Dedifferentiated amniotic fluid mesenchymal stem cell (primary cell): ENCODE measurements around the gene ZNF746.
"Not testable (repeated sequence)": the region's sequence is repeated elsewhere in the genome, so short reads cannot be mapped to it uniquely, and the experiment has no call there.

Experiments
- DNase-seq: peaks from one replicate; pipeline ENCODE4 v3.0.0-alpha.2; 2016; ENCODE audit errors: extremely low spot score

Gene ZNF746

DNA sequence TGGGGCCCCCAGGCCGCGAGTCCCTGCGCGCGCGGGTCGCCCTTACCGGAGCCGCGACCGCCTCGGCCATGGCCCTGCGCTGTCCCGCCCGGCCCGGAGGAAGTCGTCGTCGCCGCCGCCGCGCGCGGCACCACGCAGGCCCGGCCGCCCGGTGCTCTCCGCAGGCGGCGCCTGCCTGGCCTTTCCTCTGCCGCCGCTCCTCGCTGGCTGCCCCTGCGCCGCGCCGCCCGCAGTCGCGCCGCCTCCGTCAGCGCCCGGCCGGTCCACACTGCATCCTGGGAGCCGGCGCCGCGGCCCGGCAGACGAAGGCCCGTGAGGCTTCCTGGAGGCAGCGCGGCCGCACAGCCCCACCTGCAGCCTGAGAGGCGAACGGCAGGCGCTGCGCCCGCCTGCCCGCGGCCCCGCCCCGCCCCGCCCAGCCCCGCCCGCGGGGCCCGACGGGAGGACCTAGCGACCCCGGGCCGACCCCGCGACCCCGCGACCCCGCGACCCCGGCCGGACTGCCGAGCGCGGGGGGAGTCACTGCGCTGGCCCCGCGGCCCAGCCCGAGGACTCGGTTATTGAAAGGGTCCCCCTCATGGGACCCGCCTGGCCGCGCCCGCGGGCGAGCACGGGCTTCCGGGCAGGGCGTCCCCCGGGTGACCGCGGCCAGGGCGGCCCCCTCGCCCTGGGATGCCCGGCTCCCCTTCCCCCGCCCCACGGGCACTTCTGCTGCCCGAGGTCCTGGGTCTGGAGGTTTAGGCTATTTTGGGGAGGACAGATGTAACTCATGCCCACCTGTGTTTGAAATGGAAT, at the start of gene ZNF746:
Gene ZNF746 (minus strand): TSS at position 343 of the 795 bp plus-strand sequence. CDS start 273 bp downstream, at position 70.
- peak; percentile 71 for DNase-seq

GRCh38 chr7:149547126-149547525, 49.5 kb upstream of the ZNF746 start:
- DNase-seq = no peak

DNA sequence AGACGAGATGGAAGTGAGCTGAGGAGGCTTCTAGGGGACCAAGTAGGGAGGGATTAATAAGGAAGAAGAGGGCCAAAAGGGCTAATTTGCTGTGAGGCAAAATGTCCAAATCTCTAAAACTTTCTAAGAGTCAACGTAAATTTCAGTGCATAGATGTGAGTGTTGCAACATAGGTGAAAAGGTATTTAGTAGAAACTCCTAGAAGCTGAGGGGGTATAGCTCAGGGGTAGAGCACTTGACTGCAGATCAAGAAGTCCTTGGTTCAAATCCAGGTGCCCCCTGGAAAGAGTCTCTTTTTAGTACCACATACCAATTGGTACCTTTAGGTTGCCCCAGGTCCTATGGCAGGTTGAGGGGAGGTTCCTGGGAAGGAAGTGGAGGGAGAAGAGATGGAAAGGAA, 48.7 kb upstream of the ZNF746 start:
- no peak for DNase-seq

DNA sequence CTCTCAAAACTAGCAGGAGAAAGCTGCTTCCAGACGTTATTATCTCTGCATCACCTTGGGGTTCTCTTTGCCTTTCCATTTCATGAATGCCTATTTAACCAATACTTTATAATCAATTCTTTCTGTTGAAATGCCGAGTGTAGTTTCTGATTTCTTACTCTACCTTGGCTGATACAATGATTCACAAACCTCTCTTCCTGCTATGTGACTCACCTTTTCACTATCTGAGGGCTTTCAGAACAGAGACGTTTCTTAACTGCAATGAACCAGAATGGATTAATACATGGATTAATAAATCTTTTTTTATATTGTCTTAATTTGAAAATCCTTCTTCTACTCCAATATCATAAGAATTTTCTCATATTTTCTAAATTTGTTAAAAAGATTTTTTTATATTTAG, 46.4 kb upstream of the ZNF746 start:
- DNase-seq = no peak

- no peak for DNase-seq
These were observed 35.0 kb upstream of the ZNF746 start for GRCh38 chr7:149532654-149533053.

- no peak for DNase-seq
These were observed 31.6 kb upstream of the ZNF746 start for GRCh38 chr7:149529136-149529718.

DNA sequence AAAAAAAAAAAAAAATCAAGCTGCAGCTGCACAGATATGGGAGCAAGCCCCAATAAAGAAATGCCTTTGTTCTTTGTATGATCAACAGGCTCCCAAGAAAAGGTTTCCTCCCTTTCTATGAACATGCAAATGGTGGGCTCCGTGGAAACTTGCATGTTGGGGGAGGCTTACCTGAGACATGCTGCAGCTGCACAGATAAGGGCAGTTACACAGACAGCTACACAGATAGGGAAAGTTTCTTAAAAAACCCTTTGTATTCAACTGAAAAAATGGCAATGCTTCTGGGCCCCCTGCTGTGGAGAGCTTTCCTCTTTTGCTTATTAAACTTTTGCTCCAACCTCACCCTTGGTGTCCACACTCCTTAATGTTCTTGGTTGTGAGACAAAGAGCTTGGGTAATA, 29.8 kb upstream of the ZNF746 start:
- no peak for DNase-seq

DNA sequence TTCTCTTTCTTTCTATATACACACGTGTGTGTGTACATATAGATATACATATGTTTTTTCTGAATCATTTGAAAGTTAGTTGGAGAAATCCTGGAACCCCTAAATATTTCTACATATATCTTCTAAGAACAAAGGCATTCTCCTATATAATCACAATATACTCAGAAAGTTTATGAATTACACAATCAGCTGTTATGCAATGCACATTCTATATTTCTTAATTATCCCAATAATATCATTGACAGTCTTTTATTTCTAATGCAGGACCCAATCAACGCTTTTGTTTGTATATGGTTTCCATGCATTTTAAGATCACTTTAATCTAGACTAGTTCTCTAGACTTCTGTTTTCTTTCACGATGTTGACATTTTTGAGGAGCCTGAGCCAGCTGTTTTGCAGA, 27.7 kb upstream of the ZNF746 start:
- DNase-seq = no peak

DNA sequence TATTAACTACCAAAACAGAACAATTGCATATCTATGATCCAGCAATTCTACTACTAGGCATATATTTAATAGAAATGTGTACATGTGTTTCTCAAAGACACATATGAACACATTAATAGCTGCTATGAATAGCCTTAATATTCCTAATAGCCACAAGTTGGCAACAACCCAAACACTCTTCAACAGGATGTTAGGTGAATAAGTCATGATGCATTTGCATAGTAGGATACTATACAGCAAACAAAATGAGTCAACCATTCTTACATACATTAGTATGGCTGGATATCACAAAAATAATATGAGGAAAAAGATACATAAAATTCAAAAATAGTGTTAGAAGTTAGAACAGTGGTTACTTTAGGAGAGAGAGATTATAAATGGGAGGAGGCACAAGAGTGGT, 26.8 kb upstream of the ZNF746 start:
- DNase-seq = no peak

- DNase-seq = no peak
These were observed 12.6 kb upstream of the ZNF746 start for GRCh38 chr7:149510248-149510647.

- no peak for DNase-seq
These were observed 12.2 kb upstream of the ZNF746 start for GRCh38 chr7:149509774-149510173.

GRCh38 chr7:149505551-149505950, 7.9 kb upstream of the ZNF746 start:
- DNase-seq = no peak

GRCh38 chr7:149501651-149502050, 4.0 kb upstream of the ZNF746 start:
- DNase-seq = no peak

DNA sequence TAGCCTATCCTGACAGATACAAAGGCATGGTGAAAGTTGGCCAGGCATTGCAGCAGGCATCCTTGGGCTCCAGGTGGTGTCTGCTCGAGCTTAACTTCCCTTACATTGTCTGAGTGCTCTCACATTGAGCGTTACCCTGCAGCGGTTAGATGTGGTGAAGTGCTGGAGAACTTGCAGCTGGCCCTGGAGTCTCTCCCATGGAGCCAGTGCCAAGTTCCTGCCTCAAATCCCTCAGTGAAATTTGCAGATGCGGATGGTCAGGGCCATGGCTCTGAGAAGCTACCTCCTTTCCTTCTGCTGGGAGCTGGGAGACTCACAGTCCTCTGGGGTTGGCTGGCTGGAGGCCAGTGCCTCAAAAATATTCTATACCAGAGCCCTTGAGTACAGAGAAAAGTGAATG, 3.3 kb upstream of the ZNF746 start:
- DNase-seq = no peak

DNA sequence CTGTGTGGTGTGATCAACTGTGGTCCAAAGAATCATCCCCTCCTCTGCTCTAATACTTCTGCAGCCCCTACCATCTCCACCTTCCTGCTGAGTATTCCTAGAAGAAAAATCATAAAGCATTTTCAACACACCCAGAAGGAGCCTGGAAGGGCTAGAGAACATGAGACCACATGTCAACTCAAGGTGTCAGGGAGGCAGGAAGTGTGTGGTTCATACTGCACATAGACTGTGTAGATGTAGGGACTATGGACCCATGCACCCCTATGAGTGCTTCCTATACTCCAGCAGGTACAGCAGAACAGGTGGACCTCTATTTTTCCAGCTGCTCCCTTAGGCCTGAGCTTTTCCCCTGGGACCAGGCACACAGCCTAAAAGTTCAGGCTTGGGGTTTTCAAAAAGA, 2.6 kb upstream of the ZNF746 start:
- DNase-seq = no peak

DNA sequence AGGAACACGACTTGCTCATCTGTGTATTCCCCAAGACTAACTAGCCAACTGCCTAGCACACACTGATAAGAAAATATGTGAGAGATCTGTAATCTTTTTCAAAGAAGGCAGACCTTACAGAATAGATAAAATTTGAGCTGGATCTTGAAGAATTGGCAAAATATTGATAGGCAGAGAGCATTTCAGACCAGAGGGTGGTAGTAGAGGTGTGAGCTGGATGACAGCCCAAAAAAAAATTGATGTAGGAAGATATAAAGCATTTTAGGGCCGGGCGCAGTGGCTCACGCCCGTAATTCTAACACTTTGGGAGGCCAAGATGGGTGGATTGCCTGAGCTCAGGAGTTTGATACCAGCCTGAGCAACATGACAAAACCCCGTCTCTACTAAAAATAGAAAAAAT, 1.2 kb upstream of the ZNF746 start:
- DNase-seq = no peak

GRCh38 chr7:149496642-149497391, 792 bp downstream of the ZNF746 start:
- DNase-seq = no peak

DNA sequence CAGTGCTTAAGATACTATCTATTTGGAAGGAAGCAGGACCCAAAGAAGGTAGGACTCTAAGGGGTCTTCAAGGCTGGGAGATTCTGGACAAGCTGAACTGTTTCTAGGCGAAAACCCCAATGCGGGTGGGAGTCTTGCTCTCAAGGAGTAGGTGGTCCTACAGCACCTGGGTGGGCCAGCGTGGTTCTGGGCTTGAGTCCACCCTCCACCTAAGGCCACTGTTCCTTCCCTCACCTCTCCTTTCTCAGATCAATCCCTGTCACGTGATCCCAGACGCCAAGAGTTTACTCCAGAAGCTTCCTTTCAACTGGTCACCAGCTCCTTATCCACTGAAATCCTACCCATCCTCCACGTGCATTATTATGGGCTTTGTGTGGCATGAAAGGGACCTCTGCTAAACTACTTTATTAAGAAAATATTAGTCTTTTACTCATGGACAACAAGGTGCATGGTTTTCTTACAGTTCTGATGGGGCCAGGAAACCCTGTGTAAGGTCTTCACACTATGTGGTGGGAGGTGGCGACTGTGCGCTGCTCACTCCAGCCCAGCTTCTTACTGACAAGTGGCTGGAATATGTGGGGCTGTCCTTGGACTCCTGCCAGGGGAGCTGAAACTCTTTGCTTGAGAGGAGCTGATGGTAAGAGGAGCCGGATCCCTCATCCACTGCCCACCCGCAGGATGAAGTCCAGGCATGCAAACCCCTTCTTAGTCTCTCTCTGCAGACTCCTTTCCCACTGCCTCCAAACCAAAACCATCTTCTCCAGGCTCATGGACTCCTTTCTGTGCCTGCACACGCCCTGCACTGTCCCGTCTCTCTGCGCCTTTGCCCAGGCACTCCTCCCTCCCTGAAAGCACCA, 1.6 kb downstream of the ZNF746 start:
- DNase-seq = peak; percentile 59

- DNase-seq = no peak
These were observed 2.8 kb downstream of the ZNF746 start for GRCh38 chr7:149494738-149495368.

- not testable (repeated sequence) for DNase-seq
These were observed 3.6 kb downstream of the ZNF746 start for GRCh38 chr7:149493975-149494374.

- no peak for DNase-seq
These were observed 4.2 kb downstream of the ZNF746 start for GRCh38 chr7:149493366-149493765.
